ENCODE data around the gene SMAD6.
"Not testable (repeated sequence)": the region's sequence is repeated elsewhere in the genome, so short reads cannot be mapped to it uniquely, and the experiment has no call there.

The SMAD6 gene

GRCh38 chr15:66828817-66829541 lies 126.9 kb downstream of the SMAD6 start:
- not testable (repeated sequence) for DNase-seq

- no peak for DNase-seq
These were observed 127.6 kb downstream of the SMAD6 start for GRCh38 chr15:66829551-66830121.

- peak; percentile 41 for DNase-seq
These were observed 128.3 kb downstream of the SMAD6 start for GRCh38 chr15:66830358-66830757.

GRCh38 chr15:66830823-66831222 lies 128.8 kb downstream of the SMAD6 start:
- DNase-seq, result no peak

- DNase-seq, result no peak
These were observed 129.3 kb downstream of the SMAD6 start for GRCh38 chr15:66831289-66831688.

GRCh38 chr15:66831801-66832390 lies 129.9 kb downstream of the SMAD6 start:
- DNase-seq, result no peak

Data from T1000 (cell line).